ENCODE data around the gene DLGAP1.

DLGAP1 gene

DNA sequence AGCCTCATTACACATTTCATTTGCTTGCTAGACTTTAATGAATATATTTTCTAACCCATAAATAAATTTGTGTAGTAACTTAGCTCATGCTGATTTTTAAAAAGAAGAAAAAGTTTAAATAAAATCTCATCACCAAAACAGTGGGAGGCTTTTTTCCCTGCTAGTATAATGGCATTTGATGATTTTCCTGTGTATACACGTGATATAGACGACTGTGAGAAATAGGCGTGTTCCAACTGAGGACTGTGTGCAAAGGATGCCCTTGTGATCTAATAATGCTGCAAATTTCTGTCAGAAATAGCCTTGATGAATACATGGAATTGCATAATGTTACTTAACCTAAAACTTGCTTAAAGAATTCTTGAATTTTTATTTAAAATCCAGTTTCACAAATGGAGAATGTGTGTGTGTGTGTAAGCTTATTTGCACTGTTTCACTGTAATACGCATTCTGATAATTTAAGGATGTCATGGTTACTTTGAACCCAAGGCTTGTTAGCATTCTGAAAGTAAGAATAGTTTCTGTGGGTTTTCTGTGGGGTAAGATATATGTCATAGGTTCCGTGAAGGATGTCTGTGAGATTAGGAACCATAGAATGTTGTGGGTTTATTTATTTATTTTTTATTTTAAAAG, 178.0 kb downstream of the DLGAP1 start:
- Histone ChIP-seq H3K9ac (ENCODE audit: insufficient read length, low read depth) (no peak overlapping the region), H3K9me3 (ENCODE audit: insufficient read depth, low read length) (no peaks in the 10 kb centered on the region), H3K36me3 (ENCODE audit: insufficient read depth, insufficient read length, low read length) (no peaks in the 10 kb centered on the region), H3K27me3 (ENCODE audit: insufficient read depth, insufficient read length) (no peaks in the 10 kb centered on the region), H3K4me1 (ENCODE audit: insufficient read depth, insufficient read length) (no peaks in the 10 kb centered on the region), H3K4me3 (ENCODE audit: insufficient read length, low read depth) (no peak overlapping the region)
- no peak for DNase-seq (ENCODE audit: low read depth, low spot score)
- TF ChIP-seq SUZ12 (IDR thresholded peaks at IDR 0.05; ENCODE audit: extremely low read depth, insufficient read depth, insufficient read length): no peak
- TF ChIP-seq ZNF274 (IDR thresholded peaks at IDR 0.05; ENCODE audit: low read depth, low read length): no peak
- no peak for TF ChIP-seq YY1 (IDR thresholded peaks at IDR 0.05; ENCODE audit: insufficient read depth, insufficient read length)

DNA sequence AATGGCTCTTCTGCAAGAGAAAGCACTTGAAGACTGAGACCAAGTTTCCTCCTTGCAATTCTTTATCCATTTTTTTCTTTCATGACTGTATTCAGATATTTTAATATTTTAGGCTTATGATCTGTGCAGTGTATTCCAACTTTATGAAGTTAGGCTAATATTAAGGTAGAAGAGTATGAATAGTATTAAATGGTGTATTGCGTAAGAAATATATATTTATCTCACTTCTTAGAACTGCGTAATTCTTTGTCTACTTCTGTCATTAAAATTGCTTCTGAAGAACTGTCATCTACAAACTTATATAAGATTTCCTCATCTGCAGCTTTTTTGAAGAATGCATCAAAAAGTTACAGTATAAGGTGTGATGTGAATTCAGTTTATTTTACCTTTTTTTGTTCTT, 183.2 kb downstream of the DLGAP1 start:
- DNase-seq (ENCODE audit: low read depth, low spot score): no peak
- no peak overlapping the region for H3K9ac ChIP-seq (ENCODE audit: insufficient read length, low read depth)
- TF ChIP-seq YY1 (IDR thresholded peaks at IDR 0.05; ENCODE audit: insufficient read depth, insufficient read length): no peak
- no peak for TF ChIP-seq SUZ12 (IDR thresholded peaks at IDR 0.05; ENCODE audit: extremely low read depth, insufficient read depth, insufficient read length)
- TF ChIP-seq ZNF274 (IDR thresholded peaks at IDR 0.05; ENCODE audit: low read depth, low read length): no peak
- H3K4me1 ChIP-seq (ENCODE audit: insufficient read depth, insufficient read length): no peaks in the 10 kb centered on the region
- H3K4me3 ChIP-seq (ENCODE audit: insufficient read length, low read depth): no peak overlapping the region
- H3K27me3 ChIP-seq (ENCODE audit: insufficient read depth, insufficient read length): no peaks in the 10 kb centered on the region
- no peaks in the 10 kb centered on the region for H3K36me3 ChIP-seq (ENCODE audit: insufficient read depth, insufficient read length, low read length)
- H3K9me3 ChIP-seq (ENCODE audit: insufficient read depth, low read length): no peaks in the 10 kb centered on the region

DNA sequence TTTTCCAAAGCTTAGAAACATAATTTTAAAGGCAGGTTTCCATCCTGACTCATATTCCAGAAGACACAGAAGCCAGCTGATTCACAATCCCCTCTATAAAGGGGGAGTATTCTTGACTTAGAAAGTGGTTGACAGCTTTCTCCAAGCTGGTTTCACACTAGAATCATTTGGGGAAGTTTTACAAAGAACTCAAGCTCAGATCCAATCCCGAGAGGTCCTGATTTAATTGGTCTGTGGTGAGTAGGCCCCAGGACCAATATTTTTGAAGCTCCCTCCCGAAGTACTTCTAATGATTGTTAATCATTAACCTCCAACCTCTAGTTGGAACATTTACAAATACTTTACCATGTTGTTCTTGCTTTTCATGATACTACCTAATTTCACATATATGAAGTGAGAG, 184.1 kb downstream of the DLGAP1 start:
- TF ChIP-seq YY1 (IDR thresholded peaks at IDR 0.05; ENCODE audit: insufficient read depth, insufficient read length) (no peak), SUZ12 (IDR thresholded peaks at IDR 0.05; ENCODE audit: extremely low read depth, insufficient read depth, insufficient read length) (no peak), ZNF274 (IDR thresholded peaks at IDR 0.05; ENCODE audit: low read depth, low read length) (no peak)
- Histone ChIP-seq H3K36me3 (ENCODE audit: insufficient read depth, insufficient read length, low read length) (no peaks in the 10 kb centered on the region), H3K4me1 (ENCODE audit: insufficient read depth, insufficient read length) (no peaks in the 10 kb centered on the region), H3K27me3 (ENCODE audit: insufficient read depth, insufficient read length) (no peaks in the 10 kb centered on the region), H3K4me3 (ENCODE audit: insufficient read length, low read depth) (no peak overlapping the region), H3K9me3 (ENCODE audit: insufficient read depth, low read length) (no peaks in the 10 kb centered on the region), H3K9ac (ENCODE audit: insufficient read length, low read depth) (no peak overlapping the region)
- no peak for DNase-seq (ENCODE audit: low read depth, low spot score)

DNA sequence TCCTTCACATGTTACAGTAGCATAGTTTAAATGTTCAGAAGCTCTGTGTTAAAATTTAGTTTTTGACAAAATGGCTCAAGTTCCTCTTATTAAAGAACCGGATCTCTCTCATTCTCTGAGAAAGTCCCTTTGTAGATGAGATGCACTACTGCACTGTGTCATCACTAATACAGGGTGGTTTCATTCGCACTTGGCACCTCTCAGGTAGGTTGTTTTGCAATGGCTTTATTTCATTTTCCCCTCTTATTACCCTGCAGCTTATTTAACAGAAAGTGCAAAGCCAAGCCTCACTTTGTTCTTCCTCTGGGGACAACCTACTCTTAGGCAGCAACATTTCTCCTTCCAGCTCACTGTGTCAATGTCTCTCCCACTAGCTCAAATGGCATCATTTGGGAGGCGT, 185.1 kb downstream of the DLGAP1 start:
- Histone ChIP-seq H3K9ac (ENCODE audit: insufficient read length, low read depth) (no peak overlapping the region), H3K4me3 (ENCODE audit: insufficient read length, low read depth) (no peak overlapping the region), H3K4me1 (ENCODE audit: insufficient read depth, insufficient read length) (no peaks in the 10 kb centered on the region), H3K36me3 (ENCODE audit: insufficient read depth, insufficient read length, low read length) (no peaks in the 10 kb centered on the region), H3K9me3 (ENCODE audit: insufficient read depth, low read length) (no peaks in the 10 kb centered on the region), H3K27me3 (ENCODE audit: insufficient read depth, insufficient read length) (no peaks in the 10 kb centered on the region)
- DNase-seq (ENCODE audit: low read depth, low spot score): no peak
- TF ChIP-seq YY1 (IDR thresholded peaks at IDR 0.05; ENCODE audit: insufficient read depth, insufficient read length): no peak
- TF ChIP-seq SUZ12 (IDR thresholded peaks at IDR 0.05; ENCODE audit: extremely low read depth, insufficient read depth, insufficient read length): no peak
- TF ChIP-seq ZNF274 (IDR thresholded peaks at IDR 0.05; ENCODE audit: low read depth, low read length): no peak

DNA sequence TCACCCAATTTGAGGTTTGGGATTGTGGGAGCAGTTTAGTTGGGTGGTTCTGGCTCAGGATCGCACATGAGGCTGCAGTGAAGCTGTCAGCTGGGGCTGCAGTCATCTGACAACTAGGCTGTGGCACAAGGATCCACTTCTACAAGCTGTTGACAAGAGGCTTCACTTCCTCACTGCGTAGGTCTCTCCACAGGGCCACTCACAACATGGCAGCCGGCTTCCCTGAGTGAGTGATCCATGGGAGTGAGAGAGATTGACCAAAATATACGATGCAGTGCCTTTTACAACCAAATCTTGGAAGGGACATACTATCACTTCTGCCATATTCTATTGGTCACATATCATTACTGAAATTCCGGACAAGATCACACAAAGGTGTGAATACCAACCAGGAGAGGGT, 187.5 kb downstream of the DLGAP1 start:
- TF ChIP-seq ZNF274 (IDR thresholded peaks at IDR 0.05; ENCODE audit: low read depth, low read length): no peak
- TF ChIP-seq YY1 (IDR thresholded peaks at IDR 0.05; ENCODE audit: insufficient read depth, insufficient read length): no peak
- TF ChIP-seq SUZ12 (IDR thresholded peaks at IDR 0.05; ENCODE audit: extremely low read depth, insufficient read depth, insufficient read length): no peak
- no peaks in the 10 kb centered on the region for H3K4me1 ChIP-seq (ENCODE audit: insufficient read depth, insufficient read length)
- H3K36me3 ChIP-seq (ENCODE audit: insufficient read depth, insufficient read length, low read length): no peaks in the 10 kb centered on the region
- H3K9ac ChIP-seq (ENCODE audit: insufficient read length, low read depth): no peak overlapping the region
- no peak overlapping the region for H3K4me3 ChIP-seq (ENCODE audit: insufficient read length, low read depth)
- H3K27me3 ChIP-seq (ENCODE audit: insufficient read depth, insufficient read length): no peaks in the 10 kb centered on the region
- no peaks in the 10 kb centered on the region for H3K9me3 ChIP-seq (ENCODE audit: insufficient read depth, low read length)
- DNase-seq (ENCODE audit: low read depth, low spot score): no peak

DNA sequence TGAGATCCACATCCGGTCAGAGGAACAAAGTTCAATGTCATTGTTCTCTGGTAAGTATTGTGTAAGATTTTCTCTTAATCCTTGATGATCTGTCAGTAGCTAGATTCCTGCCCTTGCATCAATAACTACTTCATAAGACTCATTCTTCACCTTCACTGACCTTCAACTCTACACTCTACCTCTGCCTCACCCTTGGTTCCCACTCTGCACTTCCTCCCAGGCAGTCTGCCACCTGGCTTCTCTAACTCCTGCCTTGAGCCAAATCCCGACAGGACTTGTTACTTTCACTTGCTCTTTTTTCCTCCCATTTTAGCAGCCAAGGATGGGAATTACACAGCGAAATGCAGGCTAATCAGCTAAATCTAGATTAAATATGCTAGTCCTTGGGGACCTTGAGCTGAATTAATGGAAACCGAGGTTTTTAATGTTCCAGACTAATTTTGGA, 190.7 kb downstream of the DLGAP1 start:
- Histone ChIP-seq H3K9ac (ENCODE audit: insufficient read length, low read depth) (no peak overlapping the region), H3K27me3 (ENCODE audit: insufficient read depth, insufficient read length) (no peaks in the 10 kb centered on the region), H3K4me1 (ENCODE audit: insufficient read depth, insufficient read length) (no peaks in the 10 kb centered on the region), H3K9me3 (ENCODE audit: insufficient read depth, low read length) (no peaks in the 10 kb centered on the region), H3K4me3 (ENCODE audit: insufficient read length, low read depth) (no peak overlapping the region), H3K36me3 (ENCODE audit: insufficient read depth, insufficient read length, low read length) (no peaks in the 10 kb centered on the region)
- no peak for DNase-seq (ENCODE audit: low read depth, low spot score)
- TF ChIP-seq SUZ12 (IDR thresholded peaks at IDR 0.05; ENCODE audit: extremely low read depth, insufficient read depth, insufficient read length) (no peak), ZNF274 (IDR thresholded peaks at IDR 0.05; ENCODE audit: low read depth, low read length) (no peak), YY1 (IDR thresholded peaks at IDR 0.05; ENCODE audit: insufficient read depth, insufficient read length) (no peak)

DNA sequence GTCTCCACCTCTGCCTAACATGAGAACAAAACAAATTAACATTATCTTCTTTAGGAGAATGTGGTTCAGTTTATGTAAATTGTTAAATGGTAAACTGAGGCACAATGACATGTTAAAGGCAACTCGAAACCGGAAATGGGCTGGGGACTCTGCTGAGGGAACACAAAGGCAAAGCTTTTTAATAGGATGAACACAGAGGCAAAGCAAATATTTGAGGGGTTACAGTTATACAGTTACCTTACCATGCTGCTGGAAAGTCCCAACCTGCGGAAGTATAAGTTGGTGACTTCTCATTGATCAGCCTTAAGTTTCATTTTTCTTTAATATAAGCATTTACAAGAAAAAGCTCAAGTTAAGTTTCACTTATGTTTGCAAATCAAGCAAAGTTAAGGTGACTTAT, 195.0 kb downstream of the DLGAP1 start:
- Histone ChIP-seq H3K9ac (ENCODE audit: insufficient read length, low read depth) (no peak overlapping the region), H3K27me3 (ENCODE audit: insufficient read depth, insufficient read length) (no peaks in the 10 kb centered on the region), H3K9me3 (ENCODE audit: insufficient read depth, low read length) (no peaks in the 10 kb centered on the region), H3K36me3 (ENCODE audit: insufficient read depth, insufficient read length, low read length) (no peaks in the 10 kb centered on the region), H3K4me3 (ENCODE audit: insufficient read length, low read depth) (no peak overlapping the region), H3K4me1 (ENCODE audit: insufficient read depth, insufficient read length) (no peaks in the 10 kb centered on the region)
- no peak for DNase-seq (ENCODE audit: low read depth, low spot score)
- no peak for TF ChIP-seq ZNF274 (IDR thresholded peaks at IDR 0.05; ENCODE audit: low read depth, low read length)
- TF ChIP-seq YY1 (IDR thresholded peaks at IDR 0.05; ENCODE audit: insufficient read depth, insufficient read length): no peak
- no peak for TF ChIP-seq SUZ12 (IDR thresholded peaks at IDR 0.05; ENCODE audit: extremely low read depth, insufficient read depth, insufficient read length)
